GM19372 (cell line): Measurements from ENCODE around the gene GRID2.

Source experiments
- ATAC-seq: cut with Tn5 transposase; IDR thresholded peaks from one replicate; pipeline ENCODE4 v1.9.1; 2021; ENCODE audit warnings: mild to moderate bottlenecking, low read depth, moderate library complexity; ENCODE audit not compliant: unreplicated experiment

Gene GRID2

GRCh38 chr4:93368968-93369367 is 1065.2 kb downstream of the GRID2 start:
- no peak for ATAC-seq

GRCh38 chr4:93370256-93370655 is 1066.5 kb downstream of the GRID2 start:
- no peak for ATAC-seq

- no peak for ATAC-seq
Observed at GRCh38 chr4:93373893-93374860, 1070.4 kb downstream of the GRID2 start.

GRCh38 chr4:93384241-93384640 is 1080.5 kb downstream of the GRID2 start:
- no peak for ATAC-seq

GRCh38 chr4:93384887-93385286 is 1081.1 kb downstream of the GRID2 start:
- ATAC-seq = no peak

GRCh38 chr4:93394545-93395081 is 1090.8 kb downstream of the GRID2 start:
- no peak for ATAC-seq

GRCh38 chr4:93396272-93396671 is 1092.5 kb downstream of the GRID2 start:
- no peak for ATAC-seq

GRCh38 chr4:93403571-93403970 is 1099.8 kb downstream of the GRID2 start:
- ATAC-seq = no peak

- ATAC-seq = no peak
Observed at GRCh38 chr4:93407493-93408275, 1103.9 kb downstream of the GRID2 start.

- no peak for ATAC-seq
Observed at GRCh38 chr4:93409035-93409434, 1105.3 kb downstream of the GRID2 start.

GRCh38 chr4:93414041-93414550 is 1110.3 kb downstream of the GRID2 start:
- no peak for ATAC-seq

GRCh38 chr4:93416344-93417128 is 1112.8 kb downstream of the GRID2 start:
- no peak for ATAC-seq

- ATAC-seq = no peak
Observed at GRCh38 chr4:93431371-93431770, 1127.6 kb downstream of the GRID2 start.

- ATAC-seq = no peak
Observed at GRCh38 chr4:93433840-93434239, 1130.1 kb downstream of the GRID2 start.

- no peak for ATAC-seq
Observed at GRCh38 chr4:93436000-93436626, 1132.3 kb downstream of the GRID2 start.

GRCh38 chr4:93437991-93438390 is 1134.2 kb downstream of the GRID2 start:
- ATAC-seq = no peak

- ATAC-seq = no peak
Observed at GRCh38 chr4:93444860-93445259, 1141.1 kb downstream of the GRID2 start.

- no peak for ATAC-seq
Observed at GRCh38 chr4:93446038-93446437, 1142.3 kb downstream of the GRID2 start.

GRCh38 chr4:93448691-93449293 is 1145.0 kb downstream of the GRID2 start:
- no peak for ATAC-seq
